Suprapubic skin (tissue), 4 donors: ENCODE results near the gene IGSF5. TPM values are rescaled to one million over a fixed set of nuclear protein-coding genes. Genes with fewer than 3 reads are reported as not detected.
"Not testable (repeated sequence)": the region's sequence is repeated elsewhere in the genome, so short reads cannot be mapped to it uniquely, and the experiment has no call there.

Source experiments
- DNase-seq, 2 donors: peaks; one replicate each; pipeline ENCODE4 v3.0.0-alpha.2; 2019; ENCODE audit warnings: low spot score in 2 of 2
- H3K27ac ChIP-seq: fragments of 200-600 bp; sonication (generic); one replicate; pipeline ENCODE4 v1.5.1; 2019
- H3K27me3 ChIP-seq: fragments of 200-600 bp; sonication (generic); one replicate; pipeline ENCODE4 v1.5.1; 2019
- H3K36me3 ChIP-seq: fragments of 200-600 bp; sonication (generic); one replicate; pipeline ENCODE4 v1.5.1; 2019
- H3K4me1 ChIP-seq: fragments of 200-600 bp; sonication (generic); one replicate; pipeline ENCODE4 v1.5.1; 2019
- H3K4me3 ChIP-seq: fragments of 200-600 bp; sonication (generic); one replicate; pipeline ENCODE4 v1.5.1; 2019; ENCODE audit warnings: mild to moderate bottlenecking
- H3K9me3 ChIP-seq: fragments of 200-600 bp; sonication (generic); one replicate; pipeline ENCODE4 v1.5.1; 2019
- EP300 ChIP-seq: sonication (generic); formaldehyde crosslinking; IDR thresholded peaks from one replicate; pipeline ENCODE4 v1.6.1; 2017; ENCODE audit warnings: antibody characterized with exemption
- POLR2A ChIP-seq, 2 donors: fragments of 450-650 bp; IDR thresholded peaks; one replicate each; pipeline ENCODE4 v1.6.1; 2017; ENCODE audit warnings: antibody characterized with exemption in 2 of 2, mild to moderate bottlenecking in 2 of 2, moderate library complexity in 2 of 2
- POLR2AphosphoS5 ChIP-seq, 3 donors: sonication (generic); formaldehyde crosslinking; IDR thresholded peaks; one replicate each; pipeline ENCODE4 v1.6.1; 2017; ENCODE audit warnings: antibody characterized with exemption in 3 of 3
- WGBS: methylation state at CpG from one replicate; pipeline ENCODE4 v1.1.5; 2018; 5-methylcytosine and 5-hydroxymethylcytosine counted together
- total RNA-seq, 4 donors: library from RNA; depleted of rRNA; stranded (reverse); fragments of >200 nt; gene quantifications; one replicate each; pipeline ENCODE4 v1.1.0, GENCODE V29; 2016
- TF ChIP-seq, protein P1 (sequence below), 2 donors: fragments of 200-600 bp in 1 of 2; fragments of 450-650 bp in 1 of 2; sonication (generic) in 1 of 2; IDR thresholded peaks; one replicate each; pipeline ENCODE4 v1.5.1; 2016 to 2019; ENCODE audit warnings: antibody characterized with exemption in 2 of 2, mild to moderate bottlenecking in 1 of 2, moderate library complexity in 1 of 2

Gene IGSF5
- total RNA-seq, 4 donors from 2014 or later = 0.95 to 1.0 TPM; not detected in 2

DNA sequence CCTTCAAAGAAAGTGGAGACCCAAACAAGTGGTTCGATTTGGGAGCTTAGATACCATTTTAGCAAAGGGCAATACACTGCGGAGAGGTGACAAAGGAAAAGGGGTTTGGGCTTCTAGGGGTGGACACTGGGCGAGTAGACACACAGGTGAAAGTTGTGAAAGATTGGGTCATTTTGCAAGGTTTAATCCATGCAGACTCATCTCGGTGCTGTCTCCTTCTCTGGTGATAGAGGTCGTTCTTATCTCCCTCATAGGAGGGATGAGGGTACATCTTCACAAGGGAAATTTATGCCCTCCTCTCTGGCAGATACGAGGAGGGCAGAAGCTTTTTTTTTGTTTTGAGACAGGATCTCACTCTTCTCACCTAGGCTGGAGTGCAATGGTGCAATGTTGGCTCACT lies 6.4 kb upstream of the IGSF5 start:
- no peak overlapping the region for H3K27ac ChIP-seq
- no peaks in the 10 kb centered on the region for H3K9me3 ChIP-seq
- H3K4me1 ChIP-seq = no peaks in the 10 kb centered on the region
- H3K27me3 ChIP-seq = no peaks in the 10 kb centered on the region
- no peak for DNase-seq
- no peak for TF ChIP-seq POLR2AphosphoS5 (IDR thresholded peaks at IDR 0.05)
- TF ChIP-seq EP300 = no peak
- no peak for TF ChIP-seq POLR2A (IDR thresholded peaks at IDR 0.05)
- TF ChIP-seq, protein P1, sequence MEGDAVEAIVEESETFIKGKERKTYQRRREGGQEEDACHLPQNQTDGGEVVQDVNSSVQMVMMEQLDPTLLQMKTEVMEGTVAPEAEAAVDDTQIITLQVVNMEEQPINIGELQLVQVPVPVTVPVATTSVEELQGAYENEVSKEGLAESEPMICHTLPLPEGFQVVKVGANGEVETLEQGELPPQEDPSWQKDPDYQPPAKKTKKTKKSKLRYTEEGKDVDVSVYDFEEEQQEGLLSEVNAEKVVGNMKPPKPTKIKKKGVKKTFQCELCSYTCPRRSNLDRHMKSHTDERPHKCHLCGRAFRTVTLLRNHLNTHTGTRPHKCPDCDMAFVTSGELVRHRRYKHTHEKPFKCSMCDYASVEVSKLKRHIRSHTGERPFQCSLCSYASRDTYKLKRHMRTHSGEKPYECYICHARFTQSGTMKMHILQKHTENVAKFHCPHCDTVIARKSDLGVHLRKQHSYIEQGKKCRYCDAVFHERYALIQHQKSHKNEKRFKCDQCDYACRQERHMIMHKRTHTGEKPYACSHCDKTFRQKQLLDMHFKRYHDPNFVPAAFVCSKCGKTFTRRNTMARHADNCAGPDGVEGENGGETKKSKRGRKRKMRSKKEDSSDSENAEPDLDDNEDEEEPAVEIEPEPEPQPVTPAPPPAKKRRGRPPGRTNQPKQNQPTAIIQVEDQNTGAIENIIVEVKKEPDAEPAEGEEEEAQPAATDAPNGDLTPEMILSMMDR (IDR thresholded peaks at IDR 0.05) = no peak
- H3K36me3 ChIP-seq = no peaks in the 10 kb centered on the region
- H3K4me3 ChIP-seq = no peak overlapping the region
- 81% methylated on average over 6 of the region's 6 CpGs for WGBS

DNA sequence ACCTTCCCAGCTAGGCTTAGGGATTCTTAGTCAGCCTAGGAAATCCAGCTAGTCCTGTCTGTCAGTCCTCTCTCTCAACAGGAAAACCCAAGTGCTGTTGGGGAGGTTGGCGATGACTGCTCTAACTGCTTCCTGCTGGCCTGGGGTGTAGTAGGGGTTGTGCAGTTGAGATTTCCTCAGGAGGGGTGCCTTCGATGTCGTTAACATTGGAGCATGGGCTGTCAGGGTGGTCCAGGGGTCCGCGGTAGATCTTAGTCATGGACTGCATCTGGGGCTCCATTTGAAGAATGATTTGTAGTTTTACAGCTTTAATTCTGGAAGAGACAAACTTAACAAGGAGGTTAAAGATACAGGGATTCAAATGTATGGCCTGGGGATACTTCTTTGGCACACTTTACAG lies 5.5 kb upstream of the IGSF5 start:
- not testable (repeated sequence) for H3K27ac ChIP-seq, H3K27me3 ChIP-seq, H3K9me3 ChIP-seq, H3K4me1 ChIP-seq, H3K36me3 ChIP-seq, DNase-seq, H3K4me3 ChIP-seq
- 94% methylated on average over 5 of the region's 5 CpGs for WGBS

DNA sequence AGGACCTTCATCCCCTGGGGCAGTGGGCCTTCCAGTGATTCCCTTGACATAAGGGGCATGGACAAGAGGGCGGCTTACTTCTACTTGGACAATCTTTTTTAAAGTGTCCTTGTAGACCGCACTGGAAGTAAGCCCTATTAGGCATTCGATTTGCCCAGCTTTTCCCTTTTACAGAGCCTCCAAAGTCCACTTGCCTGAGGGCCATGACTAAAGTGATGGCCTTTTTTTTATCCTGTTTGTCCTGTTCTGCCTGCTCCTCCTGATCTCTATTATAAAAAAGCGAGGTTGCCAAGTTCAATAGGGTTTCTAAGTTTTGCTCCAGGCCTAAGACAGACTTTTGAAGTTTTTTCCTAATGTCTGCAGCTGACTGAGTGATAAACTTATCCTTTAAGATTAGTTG lies 2.4 kb upstream of the IGSF5 start:
- not testable (repeated sequence) for H3K4me3 ChIP-seq, H3K27ac ChIP-seq, H3K36me3 ChIP-seq, H3K27me3 ChIP-seq, DNase-seq, H3K9me3 ChIP-seq, H3K4me1 ChIP-seq
- 66% methylated on average over 4 of the region's 4 CpGs for WGBS

DNA sequence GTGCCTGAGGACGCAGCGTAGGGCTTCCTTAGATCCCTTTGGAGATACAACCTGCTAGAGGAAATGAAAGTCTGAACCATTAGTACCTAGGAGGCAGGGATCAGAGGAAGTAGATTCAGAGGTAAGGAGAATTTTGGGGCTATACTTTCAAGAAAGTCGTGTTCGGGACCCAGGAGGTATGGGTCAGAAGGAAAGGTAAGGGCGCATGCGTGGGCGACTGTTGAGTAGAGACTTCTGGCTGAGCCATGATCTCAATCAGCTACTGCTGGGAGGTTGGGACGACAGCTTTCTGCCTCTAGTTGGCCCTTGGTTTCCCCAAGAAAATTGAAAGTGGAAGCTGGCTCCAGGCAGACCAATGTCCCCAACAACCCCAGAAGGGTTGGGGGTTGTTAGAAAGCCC lies 349 bp downstream of the IGSF5 start:
- H3K9me3 ChIP-seq, H3K36me3 ChIP-seq, H3K27me3 ChIP-seq, H3K4me1 ChIP-seq, H3K4me3 ChIP-seq, H3K27ac ChIP-seq: not testable (repeated sequence)
- peak in 1 of 2 donors; percentile 44 for DNase-seq
- WGBS = 92% methylated on average over 8 of the region's 8 CpGs

DNA sequence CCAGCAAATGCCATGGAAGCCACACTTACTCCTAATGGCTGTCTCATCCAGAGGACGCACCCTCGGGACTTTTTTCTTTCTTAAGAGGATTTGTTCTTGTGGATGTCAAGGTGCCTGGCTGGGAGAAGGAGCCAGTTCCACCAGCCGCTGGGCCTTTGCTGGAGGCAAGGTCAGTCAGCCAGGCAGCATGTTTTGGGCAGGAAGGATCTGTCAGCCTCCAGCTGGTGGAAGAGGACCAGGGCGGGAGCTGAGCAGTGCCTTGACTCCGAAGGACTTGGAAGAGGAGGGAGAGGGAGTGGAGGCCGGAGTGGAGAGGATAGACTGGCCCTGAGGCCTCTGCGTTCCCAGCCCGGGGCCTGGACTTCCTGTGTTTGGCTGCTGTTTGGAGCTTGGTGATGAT lies 5.7 kb downstream of the IGSF5 start:
- Histone ChIP-seq H3K36me3 (no peaks in the 10 kb centered on the region), H3K4me3 (no peak overlapping the region), H3K4me1 (no peaks in the 10 kb centered on the region), H3K27ac (no peak overlapping the region), H3K9me3 (peaks cover 3% of the 10 kb centered on the region), H3K27me3 (no peaks in the 10 kb centered on the region)
- WGBS = 79% methylated on average over 8 of the region's 8 CpGs
- no peak for TF ChIP-seq EP300
- no peak for TF ChIP-seq POLR2A (IDR thresholded peaks at IDR 0.05)
- no peak for TF ChIP-seq POLR2AphosphoS5 (IDR thresholded peaks at IDR 0.05)
- TF ChIP-seq, protein P1 (IDR thresholded peaks at IDR 0.05) = no peak
- no peak for DNase-seq

DNA sequence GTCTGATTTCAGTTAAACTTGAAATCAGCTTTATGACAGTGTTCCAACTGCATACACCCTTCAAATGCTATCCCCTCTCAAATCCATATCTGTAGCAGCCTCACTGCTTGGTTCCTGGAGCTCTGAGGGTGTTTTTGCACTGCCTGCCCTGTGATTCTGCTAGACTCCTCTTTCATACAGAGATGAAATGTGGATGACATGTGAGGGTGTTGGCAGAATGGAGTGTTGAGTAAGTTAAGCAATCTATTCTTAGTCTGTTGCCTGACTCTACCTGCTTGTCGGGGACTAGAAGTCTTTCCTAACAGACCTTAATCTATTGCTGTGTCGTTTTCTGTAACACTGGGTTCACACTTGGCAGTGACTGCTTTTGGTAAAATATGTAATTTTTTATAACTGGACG lies 9.8 kb downstream of the IGSF5 start:
- DNase-seq = no peak
- H3K4me1 ChIP-seq = no peaks in the 10 kb centered on the region
- no peaks in the 10 kb centered on the region for H3K36me3 ChIP-seq
- H3K27me3 ChIP-seq = no peaks in the 10 kb centered on the region
- TF ChIP-seq EP300 (no peak), POLR2AphosphoS5 (IDR thresholded peaks at IDR 0.05) (no peak), POLR2A (IDR thresholded peaks at IDR 0.05) (no peak)
- TF ChIP-seq, protein P1 (IDR thresholded peaks at IDR 0.05) = no peak
- 59% methylated on average over 3 of the region's 3 CpGs for WGBS
- H3K4me3 ChIP-seq = no peak overlapping the region
- no peak overlapping the region for H3K27ac ChIP-seq
- peaks cover 3% of the 10 kb centered on the region for H3K9me3 ChIP-seq

DNA sequence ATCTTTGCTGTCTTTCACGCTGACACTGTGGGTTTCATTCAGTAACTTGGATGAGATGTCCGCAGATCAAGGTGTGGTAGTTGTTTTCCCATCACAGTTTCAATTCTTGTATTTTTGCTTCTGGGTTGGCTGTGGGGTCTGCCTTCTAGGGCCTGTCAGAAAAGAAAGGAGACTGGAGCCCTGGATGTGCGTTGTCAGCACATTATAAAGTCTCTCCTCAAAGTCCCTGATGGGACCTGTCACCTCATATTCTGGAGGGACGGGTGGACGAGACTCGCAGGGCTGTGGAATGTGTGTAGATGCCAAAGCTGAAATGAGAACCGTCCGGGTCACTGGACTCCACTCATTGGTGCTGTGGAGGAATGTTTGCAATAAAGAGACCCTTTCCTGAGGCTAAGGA lies 11.3 kb downstream of the IGSF5 start:
- no peak overlapping the region for H3K4me3 ChIP-seq
- no peaks in the 10 kb centered on the region for H3K4me1 ChIP-seq
- no peak overlapping the region for H3K27ac ChIP-seq
- no peaks in the 10 kb centered on the region for H3K36me3 ChIP-seq
- 74% methylated on average over 8 of the region's 8 CpGs for WGBS
- TF ChIP-seq, protein P1 (IDR thresholded peaks at IDR 0.05) = no peak
- no peak for DNase-seq
- H3K27me3 ChIP-seq = no peaks in the 10 kb centered on the region
- peaks cover 3% of the 10 kb centered on the region for H3K9me3 ChIP-seq
